22Rv1 (cell line): ENCODE data around the gene HLX.

ENCODE experiments used
- H3K27ac ChIP-seq: fragments of 450-650 bp; 2 replicates; pipeline ENCODE4 v1.5.1; 2017
- ZFX ChIP-seq: fragments of 450-650 bp; IDR thresholded peaks from 2 replicates; pipeline ENCODE4 v1.6.1; 2017; ENCODE audit warnings: antibody characterized with exemption, borderline replicate concordance
- TF ChIP-seq, protein P1 (sequence below): fragments of 450-650 bp; IDR thresholded peaks from 2 replicates; pipeline ENCODE4 v1.5.1; 2017; ENCODE audit warnings: mild to moderate bottlenecking

HLX gene

DNA sequence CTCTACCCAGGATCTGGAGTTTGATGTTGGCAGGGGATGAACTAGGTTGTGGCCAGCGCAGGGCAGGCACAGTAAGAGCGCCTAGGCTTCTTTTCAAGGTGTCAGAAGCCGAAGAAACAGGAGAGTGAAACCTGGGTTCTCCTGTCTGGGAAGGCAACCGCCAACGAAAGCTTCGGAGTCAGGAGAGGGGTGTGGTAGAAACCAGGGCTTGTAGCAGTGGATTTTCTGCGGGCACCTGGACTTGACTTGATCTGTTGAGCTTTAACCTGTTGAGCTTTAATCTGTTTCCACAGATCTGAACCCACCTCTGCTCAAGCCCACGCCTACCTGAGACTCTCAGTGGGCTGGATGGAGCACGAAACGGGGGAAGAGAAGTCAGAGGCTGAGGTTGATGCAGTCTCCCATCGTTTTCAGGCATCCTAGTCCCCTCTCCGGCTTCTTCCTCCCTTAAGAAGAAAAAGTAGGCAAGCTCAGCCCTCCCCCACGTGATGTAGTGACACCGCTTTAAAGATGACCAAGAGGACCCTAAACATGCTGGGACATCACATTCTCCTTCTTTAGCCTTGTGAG lies 9.3 kb downstream of the HLX start:
- H3K27ac ChIP-seq = no peak overlapping the region
- no peak for TF ChIP-seq ZFX
- TF ChIP-seq, protein P1, sequence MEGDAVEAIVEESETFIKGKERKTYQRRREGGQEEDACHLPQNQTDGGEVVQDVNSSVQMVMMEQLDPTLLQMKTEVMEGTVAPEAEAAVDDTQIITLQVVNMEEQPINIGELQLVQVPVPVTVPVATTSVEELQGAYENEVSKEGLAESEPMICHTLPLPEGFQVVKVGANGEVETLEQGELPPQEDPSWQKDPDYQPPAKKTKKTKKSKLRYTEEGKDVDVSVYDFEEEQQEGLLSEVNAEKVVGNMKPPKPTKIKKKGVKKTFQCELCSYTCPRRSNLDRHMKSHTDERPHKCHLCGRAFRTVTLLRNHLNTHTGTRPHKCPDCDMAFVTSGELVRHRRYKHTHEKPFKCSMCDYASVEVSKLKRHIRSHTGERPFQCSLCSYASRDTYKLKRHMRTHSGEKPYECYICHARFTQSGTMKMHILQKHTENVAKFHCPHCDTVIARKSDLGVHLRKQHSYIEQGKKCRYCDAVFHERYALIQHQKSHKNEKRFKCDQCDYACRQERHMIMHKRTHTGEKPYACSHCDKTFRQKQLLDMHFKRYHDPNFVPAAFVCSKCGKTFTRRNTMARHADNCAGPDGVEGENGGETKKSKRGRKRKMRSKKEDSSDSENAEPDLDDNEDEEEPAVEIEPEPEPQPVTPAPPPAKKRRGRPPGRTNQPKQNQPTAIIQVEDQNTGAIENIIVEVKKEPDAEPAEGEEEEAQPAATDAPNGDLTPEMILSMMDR = no peak

DNA sequence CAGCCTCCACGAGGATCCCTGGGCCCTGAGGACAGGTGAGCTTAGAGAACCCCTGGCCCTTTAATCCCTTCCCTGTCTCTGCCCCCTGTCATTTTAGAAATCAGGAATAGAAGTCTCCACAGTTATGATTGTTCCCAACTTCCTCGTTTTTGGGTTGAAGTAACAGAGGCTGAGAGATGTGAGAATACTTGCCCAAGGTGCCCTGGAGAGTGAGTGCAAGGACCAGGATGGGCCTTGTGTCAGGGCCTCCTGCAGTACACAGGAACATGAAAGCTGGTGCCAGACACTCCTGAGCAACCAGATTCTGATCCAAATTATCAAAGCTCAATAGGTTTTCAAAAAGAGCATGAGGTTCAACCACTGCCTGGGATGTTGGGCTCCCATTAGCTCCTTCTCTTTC lies 10.1 kb downstream of the HLX start:
- no peak overlapping the region for H3K27ac ChIP-seq
- TF ChIP-seq, protein P1 = no peak
- TF ChIP-seq ZFX = no peak

DNA sequence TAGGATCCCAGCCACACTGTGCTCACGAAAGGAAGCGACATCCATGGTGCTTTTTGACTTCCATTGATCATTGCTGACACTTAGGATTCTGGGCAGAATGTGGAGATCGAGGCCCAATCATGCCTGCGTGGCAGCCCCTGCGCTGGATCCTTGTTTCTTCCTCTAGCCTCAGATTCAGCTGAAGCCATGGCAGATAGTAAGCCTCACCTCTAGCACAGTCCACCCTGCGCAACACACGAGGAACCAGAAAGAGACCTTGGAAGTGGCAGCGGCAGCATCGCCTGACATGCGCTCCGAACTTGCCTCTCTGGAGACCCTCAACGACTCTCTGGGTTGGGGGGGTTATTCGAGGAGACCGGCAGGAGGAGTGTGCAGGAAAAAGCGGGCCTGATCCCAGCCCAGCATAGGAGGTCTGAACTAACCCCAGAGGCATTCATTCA lies 10.6 kb downstream of the HLX start:
- TF ChIP-seq ZFX = no peak
- TF ChIP-seq, protein P1 = no peak
- H3K27ac ChIP-seq = no peak overlapping the region

DNA sequence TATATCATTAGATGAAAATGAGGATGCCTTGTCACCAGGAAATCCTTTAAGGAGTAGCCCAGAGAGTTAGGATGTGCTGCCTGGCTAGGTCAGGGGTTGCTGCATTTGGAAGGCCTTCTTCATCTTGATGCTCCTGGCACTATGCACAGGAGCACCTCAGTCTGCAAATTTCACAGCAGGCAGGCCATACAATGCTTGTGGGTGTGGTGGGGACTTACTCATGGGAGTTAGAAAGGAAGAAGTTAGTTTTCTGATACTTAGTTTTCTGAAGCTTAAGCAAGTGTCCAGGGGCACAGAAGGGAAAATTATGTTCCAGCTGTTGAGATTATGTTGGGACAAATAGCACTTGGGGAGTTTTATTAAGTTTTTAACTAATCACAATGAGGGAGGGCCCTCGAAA lies 11.4 kb downstream of the HLX start:
- TF ChIP-seq, protein P1 = no peak
- no peak for TF ChIP-seq ZFX
- no peak overlapping the region for H3K27ac ChIP-seq

DNA sequence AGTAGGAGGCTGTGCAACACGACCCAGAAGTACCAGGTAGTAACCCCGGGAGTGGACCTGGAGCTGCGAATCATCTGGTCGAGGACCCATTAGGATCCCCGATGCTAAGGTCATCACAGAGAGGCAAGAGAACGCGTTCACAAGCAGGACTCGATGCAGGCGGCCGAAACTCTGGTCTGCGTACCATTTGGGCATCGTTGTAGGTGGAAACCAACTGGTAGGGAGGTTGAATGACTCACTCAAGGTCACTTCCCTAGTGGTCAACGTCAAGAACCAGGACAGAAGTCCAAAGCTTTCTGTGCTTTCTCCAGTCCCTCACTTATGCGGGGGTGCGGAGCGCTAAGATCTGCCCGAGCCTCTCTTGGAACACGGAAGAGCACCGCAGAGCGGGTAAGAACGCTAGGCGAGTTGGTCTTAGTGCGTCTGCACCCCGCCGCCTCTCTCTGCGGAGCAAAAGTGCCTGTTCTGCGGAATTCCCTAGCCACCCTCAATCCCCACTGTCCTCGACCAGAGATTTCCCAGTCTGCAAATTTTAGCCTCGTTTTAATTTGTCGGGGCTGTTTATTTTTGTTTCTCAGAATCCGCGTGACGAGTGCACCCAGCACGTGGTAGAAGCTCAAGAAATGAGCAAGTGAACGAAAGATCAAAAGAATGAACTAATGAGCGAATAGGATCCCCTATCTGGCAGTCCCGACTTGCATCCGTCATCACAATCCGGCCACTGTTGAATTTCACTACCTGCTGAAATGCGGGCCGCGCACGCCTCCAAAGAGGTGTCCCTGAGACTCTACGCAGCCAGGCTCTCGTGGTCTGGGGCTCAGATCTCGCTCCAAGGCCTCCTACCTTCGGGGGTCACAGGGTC lies 12.2 kb downstream of the HLX start:
- H3K27ac ChIP-seq = no peak overlapping the region
- TF ChIP-seq, protein P1 = no peak
- no peak for TF ChIP-seq ZFX

DNA sequence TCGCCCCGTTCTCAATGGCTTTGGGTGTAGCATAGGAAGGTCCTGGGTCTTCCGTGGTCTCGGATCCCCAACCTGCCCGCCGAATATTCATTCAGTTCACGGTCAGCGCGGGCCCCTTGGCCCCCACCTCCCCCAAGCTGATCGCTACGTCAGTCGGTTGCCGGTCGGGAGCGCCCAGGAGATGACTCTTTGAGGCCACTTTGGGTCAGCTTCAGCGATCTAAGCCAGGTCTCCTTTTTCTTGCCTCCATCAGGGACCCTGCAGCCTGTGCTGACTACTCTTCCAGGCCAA lies 12.8 kb downstream of the HLX start:
- H3K27ac ChIP-seq = no peak overlapping the region
- TF ChIP-seq, protein P1 = no peak
- TF ChIP-seq ZFX = no peak

DNA sequence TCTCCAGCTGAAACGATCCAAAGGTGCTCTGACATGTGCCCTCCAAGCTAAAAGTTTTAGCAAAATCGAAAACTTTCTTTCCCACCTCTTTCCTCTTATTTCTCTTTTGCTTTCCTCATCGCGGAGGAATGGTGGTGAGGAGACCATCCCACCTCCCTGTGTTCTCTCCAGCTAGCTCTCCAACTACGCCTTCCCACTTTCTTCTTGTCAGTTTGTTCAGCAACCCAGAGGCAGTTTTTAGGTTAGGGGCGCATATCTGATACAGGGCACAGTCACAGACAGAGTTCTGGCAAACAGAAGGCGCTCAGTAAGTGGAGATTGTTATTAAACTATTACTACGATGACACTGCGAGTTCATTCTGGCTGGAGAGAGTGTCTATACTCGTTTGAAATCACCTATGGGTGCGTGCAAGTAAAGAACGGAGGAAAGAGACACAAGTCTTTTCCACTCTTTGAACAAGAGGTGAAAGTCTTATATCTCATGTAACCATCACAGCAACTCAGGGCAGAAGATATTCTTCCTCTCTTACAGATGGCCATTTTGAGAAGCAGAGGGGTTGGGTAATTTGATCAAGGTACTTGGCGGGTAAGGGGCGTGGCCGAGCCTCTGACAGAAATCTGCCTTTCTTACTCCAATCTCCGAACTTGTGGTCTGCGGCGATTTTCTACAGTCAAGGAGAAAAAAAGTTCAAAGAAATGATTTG lies 13.9 kb downstream of the HLX start:
- TF ChIP-seq ZFX = no peak
- TF ChIP-seq, protein P1 = no peak
- no peak overlapping the region for H3K27ac ChIP-seq
